Putamen (tissue), 1 donor: ENCODE results near the gene NRDE2.

ENCODE experiments used
- DNase-seq: peaks from one replicate; pipeline ENCODE4 v3.0.0-alpha.2; 2016; ENCODE audit warnings: low spot score

Gene NRDE2

GRCh38 chr14:90331497-90332270 is at the start of gene NRDE2:
NRDE2 (minus strand) TSS chr14:90331941; CDS start chr14:90331904, 37 bp downstream.
- DNase-seq, result peak; percentile 99

DNA sequence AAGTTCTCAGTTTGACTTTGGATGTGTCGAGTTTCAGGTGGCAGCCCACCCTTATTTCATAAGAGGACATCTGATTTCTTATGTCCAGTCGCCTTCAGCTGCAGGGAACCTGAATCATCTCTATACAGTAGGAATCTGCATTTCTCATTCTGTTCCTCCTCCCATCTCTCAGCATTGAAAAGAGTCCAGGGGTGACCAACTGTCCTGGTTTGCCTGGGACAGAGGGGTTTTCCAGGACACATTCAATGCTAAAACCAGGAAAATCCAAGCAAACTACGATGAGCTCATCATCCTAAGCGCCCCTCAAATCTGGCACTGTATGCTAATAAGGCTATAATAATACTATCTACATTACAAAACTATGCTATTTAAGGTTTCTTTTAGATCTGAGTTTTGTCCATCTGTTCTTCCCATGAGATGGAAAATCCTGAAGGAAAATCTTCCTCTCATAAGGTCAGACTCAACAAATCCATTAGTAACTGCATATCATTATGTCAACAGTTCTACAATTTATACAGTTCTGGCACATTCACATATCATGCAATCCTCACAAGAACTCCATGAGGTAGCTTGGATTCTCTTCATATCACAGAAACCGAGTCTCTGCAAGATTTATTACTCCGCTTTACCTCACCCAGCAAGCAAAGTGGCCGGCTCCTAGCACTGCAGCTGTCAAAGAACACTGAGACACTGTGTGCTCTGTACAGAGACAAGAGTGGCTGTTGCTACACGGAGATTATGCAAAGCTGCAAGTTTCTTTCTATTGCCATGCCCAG is 49.5 kb upstream of the NRDE2 start:
- peak; percentile 87 for DNase-seq

GRCh38 chr14:90379106-90379505 is 47.4 kb upstream of the NRDE2 start:
- no peak for DNase-seq

GRCh38 chr14:90378249-90378648 is 46.5 kb upstream of the NRDE2 start:
- no peak for DNase-seq

DNA sequence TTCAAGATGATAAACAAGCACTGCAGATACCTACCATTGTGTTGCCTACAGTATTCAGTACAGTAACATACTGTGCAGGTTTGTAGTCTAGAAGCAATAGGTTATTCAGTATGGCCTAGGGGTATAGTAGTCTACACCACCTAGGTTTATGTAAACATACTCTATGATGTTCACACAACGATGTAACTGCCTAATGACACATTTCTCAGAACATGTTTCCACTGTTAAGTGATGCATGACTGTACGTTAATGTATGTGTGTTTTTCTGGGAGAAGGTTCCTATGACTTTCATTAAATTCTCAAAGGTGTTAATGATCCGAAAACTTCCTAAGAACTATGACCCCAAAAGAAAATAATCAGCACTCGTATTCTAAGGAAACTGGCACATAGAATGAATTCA is 44.2 kb upstream of the NRDE2 start:
- no peak for DNase-seq

GRCh38 chr14:90374813-90375212 is 43.1 kb upstream of the NRDE2 start:
- no peak for DNase-seq

- no peak for DNase-seq
Measured at GRCh38 chr14:90373887-90374286, 42.1 kb upstream of the NRDE2 start.

DNA sequence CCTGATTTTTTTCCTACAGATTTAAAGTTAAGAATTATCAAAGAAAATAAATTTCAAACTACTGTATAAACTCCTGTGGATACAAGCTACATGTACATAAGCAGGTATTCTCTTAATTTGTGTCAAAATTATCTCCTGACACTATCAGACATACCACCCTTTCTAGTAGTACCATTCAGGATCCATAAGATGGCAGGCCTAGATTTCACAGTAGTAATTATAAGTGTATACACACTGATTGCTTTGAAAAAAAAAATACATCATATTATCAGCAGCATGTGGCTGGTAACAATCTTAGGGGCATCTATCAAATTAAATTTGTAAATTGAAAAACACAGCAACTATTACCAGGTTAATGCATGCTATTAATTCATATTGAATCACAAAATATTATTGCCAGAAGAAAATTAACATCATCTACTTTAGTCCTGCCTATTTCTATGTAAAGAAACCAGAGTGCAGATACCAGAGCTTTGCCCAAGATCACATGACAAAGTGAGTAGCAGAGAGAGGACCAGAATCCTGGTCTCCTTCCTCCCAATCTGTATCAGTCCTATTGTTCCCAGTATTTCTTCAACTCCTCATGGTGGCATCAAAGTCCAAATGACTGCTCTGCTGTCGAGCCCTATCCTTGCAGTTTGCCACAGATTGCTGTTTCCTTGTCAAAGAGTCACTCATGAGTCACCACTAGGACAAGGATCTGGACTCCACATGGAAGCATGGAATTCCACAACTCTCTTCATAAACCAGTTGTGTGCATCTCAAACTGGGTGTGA is 37.4 kb upstream of the NRDE2 start:
- peak; percentile 43 for DNase-seq

GRCh38 chr14:90362558-90362896 is 30.8 kb upstream of the NRDE2 start:
- no peak for DNase-seq

DNA sequence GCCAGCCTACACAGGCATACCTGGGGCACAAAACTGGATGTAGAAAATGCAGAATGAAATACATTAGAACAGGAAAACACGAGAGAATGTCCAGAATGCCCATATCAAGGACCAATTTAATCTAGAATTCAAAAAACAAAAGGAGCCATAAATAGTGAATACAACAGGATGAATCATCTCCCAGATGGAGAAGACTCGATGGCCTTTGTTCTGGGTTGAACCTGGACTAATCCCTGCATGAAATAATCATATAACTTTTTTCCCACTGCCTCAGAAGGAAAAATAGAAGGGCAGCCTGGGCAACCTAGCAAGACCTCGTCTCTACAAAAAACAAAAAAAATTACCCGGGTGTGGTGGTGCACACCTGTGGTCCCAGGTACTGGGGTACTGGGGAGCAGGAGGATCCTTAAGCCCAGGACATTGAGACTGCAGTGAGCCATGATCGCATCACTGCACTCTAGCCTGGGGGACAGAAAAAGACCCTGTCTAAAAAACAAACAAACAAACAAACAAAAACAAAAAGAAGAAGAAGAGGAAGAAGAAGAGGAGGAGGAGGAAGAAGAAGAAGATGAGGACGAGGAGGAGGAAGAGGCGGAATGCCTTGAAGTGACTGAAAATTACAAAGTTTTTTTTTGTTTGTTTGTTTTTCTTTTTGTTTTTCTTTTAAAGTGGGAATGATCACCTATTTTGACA is 30.3 kb upstream of the NRDE2 start:
- no peak for DNase-seq

GRCh38 chr14:90358359-90358758 is 26.6 kb upstream of the NRDE2 start:
- DNase-seq, result no peak

DNA sequence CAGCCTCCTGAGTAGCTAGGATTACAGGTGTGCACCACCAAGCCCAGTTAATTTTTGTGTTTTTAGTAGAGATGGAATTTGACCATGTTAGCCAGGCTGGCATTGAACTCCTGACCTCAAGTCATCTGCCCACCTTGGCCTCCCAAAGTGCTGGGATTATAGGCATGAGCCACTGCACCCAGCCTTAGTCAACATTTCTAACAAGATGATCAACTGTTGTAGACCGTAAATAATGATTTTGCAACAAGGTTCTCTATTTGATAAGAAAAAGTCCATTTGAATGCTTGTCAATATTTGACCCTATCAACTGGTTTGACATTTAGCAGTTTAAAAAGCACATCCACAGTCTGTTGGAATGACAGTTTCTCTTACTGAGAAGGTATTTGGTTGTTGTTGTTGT is 25.2 kb upstream of the NRDE2 start:
- DNase-seq, result no peak

GRCh38 chr14:90355540-90356518 is 24.1 kb upstream of the NRDE2 start:
- no peak for DNase-seq

- no peak for DNase-seq
Measured at GRCh38 chr14:90354551-90355298, 23.0 kb upstream of the NRDE2 start.

- no peak for DNase-seq
Measured at GRCh38 chr14:90349739-90350138, 18.0 kb upstream of the NRDE2 start.

DNA sequence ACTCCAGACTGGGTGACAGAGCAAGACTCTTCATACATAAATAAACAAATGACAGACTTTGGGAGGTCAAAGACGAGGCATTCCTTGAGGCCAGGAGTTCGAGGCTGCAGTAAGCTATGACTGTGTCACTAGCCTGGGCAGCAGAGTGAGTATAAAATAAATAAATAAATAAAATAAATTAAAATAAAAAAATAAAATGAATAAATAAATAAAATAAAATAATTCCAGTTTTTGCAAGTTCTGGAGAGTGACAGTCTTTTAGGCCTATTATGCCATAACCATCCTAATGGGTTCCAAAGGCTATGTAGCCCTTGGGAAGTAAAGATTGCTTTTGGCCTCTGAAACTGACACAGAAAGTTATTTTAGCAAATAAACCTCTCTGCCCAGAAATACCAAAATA is 16.5 kb upstream of the NRDE2 start:
- DNase-seq, result no peak

- no peak for DNase-seq
Measured at GRCh38 chr14:90345239-90345557, 13.5 kb upstream of the NRDE2 start.

- DNase-seq, result no peak
Measured at GRCh38 chr14:90344331-90345238, 12.8 kb upstream of the NRDE2 start.

DNA sequence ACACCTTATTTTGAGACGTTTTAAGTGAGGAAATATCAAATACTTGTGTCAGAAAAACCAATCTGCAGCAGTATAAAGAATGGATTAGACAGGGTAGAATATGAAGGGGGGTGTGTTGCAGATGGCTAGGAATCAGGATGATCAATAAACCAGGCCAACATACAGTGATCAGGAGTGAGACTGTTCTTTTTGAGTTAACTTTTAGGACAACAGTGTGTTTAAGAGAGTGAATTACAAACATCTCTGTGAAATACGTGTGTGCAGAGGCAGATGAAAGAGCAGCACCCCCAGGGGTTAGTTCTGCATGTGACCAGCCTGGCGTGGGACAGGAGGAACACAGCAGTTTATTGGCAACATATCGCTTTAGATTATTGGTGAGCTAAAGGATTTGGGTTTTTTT is 10.6 kb upstream of the NRDE2 start:
- DNase-seq, result no peak
